CD4-positive, alpha-beta T cell treated with Interleukin-15 for 4 hours (primary cell): Measurements from ENCODE around the gene UBASH3A.
A peak's percentile ranks its signal among the peaks of the same experiment; 100 is the strongest.

Experiments
- DNase-seq: peaks from one replicate; pipeline ENCODE4 v3.0.0-alpha.2; 2020; ENCODE audit warnings: low spot score

Gene UBASH3A

GRCh38 chr21:42374864-42375499 is 28.7 kb upstream of the UBASH3A start:
- no peak for DNase-seq

- DNase-seq: no peak
Measured at GRCh38 chr21:42375506-42375905, 28.2 kb upstream of the UBASH3A start.

- DNase-seq: no peak
Measured at GRCh38 chr21:42375966-42376337, 27.8 kb upstream of the UBASH3A start.

- no peak for DNase-seq
Measured at GRCh38 chr21:42376338-42376982, 27.2 kb upstream of the UBASH3A start.

GRCh38 chr21:42377211-42377950 is 26.3 kb upstream of the UBASH3A start:
- DNase-seq: no peak

- no peak for DNase-seq
Measured at GRCh38 chr21:42377951-42378340, 25.8 kb upstream of the UBASH3A start.

GRCh38 chr21:42378418-42378817 is 25.3 kb upstream of the UBASH3A start:
- DNase-seq: no peak

GRCh38 chr21:42379426-42380215 is 24.1 kb upstream of the UBASH3A start:
- DNase-seq: no peak

GRCh38 chr21:42381347-42381984 is 22.2 kb upstream of the UBASH3A start:
- DNase-seq: peak; percentile 62

- DNase-seq: no peak
Measured at GRCh38 chr21:42382915-42383314, 20.8 kb upstream of the UBASH3A start.

- no peak for DNase-seq
Measured at GRCh38 chr21:42383331-42383730, 20.4 kb upstream of the UBASH3A start.

- DNase-seq: no peak
Measured at GRCh38 chr21:42384156-42384945, 19.4 kb upstream of the UBASH3A start.

- no peak for DNase-seq
Measured at GRCh38 chr21:42384989-42385388, 18.7 kb upstream of the UBASH3A start.

GRCh38 chr21:42385619-42386018 is 18.1 kb upstream of the UBASH3A start:
- DNase-seq: no peak

GRCh38 chr21:42386034-42386591 is 17.6 kb upstream of the UBASH3A start:
- no peak for DNase-seq

- no peak for DNase-seq
Measured at GRCh38 chr21:42387164-42387563, 16.5 kb upstream of the UBASH3A start.

GRCh38 chr21:42387843-42388340 is 15.8 kb upstream of the UBASH3A start:
- DNase-seq: no peak

- DNase-seq: no peak
Measured at GRCh38 chr21:42388740-42389448, 14.8 kb upstream of the UBASH3A start.

GRCh38 chr21:42389449-42389835 is 14.3 kb upstream of the UBASH3A start:
- DNase-seq: no peak

- no peak for DNase-seq
Measured at GRCh38 chr21:42390193-42390592, 13.5 kb upstream of the UBASH3A start.
